GM21786 (cell line): Measurements from ENCODE around the gene OR14A16.

Experiments used
- ATAC-seq: cut with Tn5 transposase; IDR thresholded peaks from one replicate; pipeline ENCODE4 v1.9.1; 2021; ENCODE audit not compliant: unreplicated experiment

OR14A16 gene

DNA sequence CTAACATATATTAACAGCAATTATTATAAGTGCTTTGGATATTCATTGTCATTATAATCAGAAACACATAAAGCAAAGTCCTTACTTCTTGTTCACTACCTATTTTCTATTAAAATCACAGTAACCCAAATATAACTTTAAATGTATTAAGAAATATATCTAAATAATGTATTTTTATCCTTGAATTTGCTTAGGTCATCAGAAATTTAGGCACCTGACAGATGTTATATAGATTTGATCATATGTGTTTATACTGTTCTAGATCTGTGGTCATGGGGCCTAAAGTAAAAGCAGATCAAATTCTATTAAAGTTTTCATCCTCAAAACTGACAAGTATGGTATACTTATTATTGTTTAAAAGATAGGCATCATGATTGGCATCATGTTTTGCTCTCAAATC is 54.3 kb downstream of the OR14A16 start:
- ATAC-seq = no peak
